OCI-LY1 (cell line): ENCODE data around the gene ZNF362.

Source experiments
- H2AFZ ChIP-seq: fragments of 200-600 bp; sonication (generic), shearing (Covaris generic); 2 replicates; pipeline ENCODE4 v1.6.0; 2014; ENCODE audit warnings: antibody characterized with exemption, mild to moderate bottlenecking, low read length
- H3F3A ChIP-seq: fragments of 200-600 bp; sonication (generic), shearing (Covaris generic); 2 replicates; pipeline ENCODE4 v1.6.0; 2014; ENCODE audit warnings: mild to moderate bottlenecking, antibody characterized with exemption, low read length, moderate library complexity; ENCODE audit not compliant: insufficient read depth
- H3K27ac ChIP-seq: fragments of 200-600 bp; sonication (generic); 2 replicates; pipeline ENCODE4 v1.5.1; 2014; ENCODE audit warnings: low read length, mixed run types, mild to moderate bottlenecking, low read depth; ENCODE audit not compliant: poor library complexity, severe bottlenecking
- H3K27me3 ChIP-seq: fragments of 200-600 bp; sonication (generic); 2 replicates; pipeline ENCODE4 v1.6.0; 2014; ENCODE audit warnings: antibody characterized with exemption, mild to moderate bottlenecking, low read length, moderate library complexity; ENCODE audit not compliant: insufficient read depth
- H3K36me3 ChIP-seq: fragments of 200-600 bp; sonication (generic); 2 replicates; pipeline ENCODE4 v1.6.1; 2014; ENCODE audit warnings: mild to moderate bottlenecking, antibody characterized with exemption, low read length, moderate library complexity, mixed read lengths; ENCODE audit not compliant: insufficient read depth
- H3K4me1 ChIP-seq: fragments of 200-600 bp; sonication (generic); 2 replicates; pipeline ENCODE4 v1.5.1; 2014; ENCODE audit warnings: mild to moderate bottlenecking, low read length, moderate library complexity; ENCODE audit not compliant: insufficient read depth, severe bottlenecking
- H3K4me2 ChIP-seq: fragments of 200-600 bp; sonication (generic), shearing (Covaris generic); 2 replicates; pipeline ENCODE4 v1.6.1; 2014; ENCODE audit warnings: low read length
- H3K4me3 ChIP-seq: fragments of 200-600 bp; sonication (generic); 2 replicates; pipeline ENCODE4 v1.5.1; 2014; ENCODE audit warnings: low read length, low read depth, mild to moderate bottlenecking, mixed read lengths; ENCODE audit not compliant: poor library complexity, severe bottlenecking
- H3K79me2 ChIP-seq: fragments of 200-600 bp; shearing (Covaris generic); 2 replicates; pipeline ENCODE4 v1.6.1; 2016; ENCODE audit warnings: mixed run types, low read length, mixed read lengths; ENCODE audit not compliant: insufficient read depth
- H3K9ac ChIP-seq: fragments of 200-600 bp; sonication (generic), shearing (Covaris generic); 2 replicates; pipeline ENCODE4 v1.6.1; 2014; ENCODE audit warnings: mild to moderate bottlenecking, low read length, mixed read lengths
- H3K9me2 ChIP-seq: fragments of 200-600 bp; sonication (generic), shearing (Covaris generic); 2 replicates; pipeline ENCODE4 v1.6.1; 2014; ENCODE audit warnings: low read depth, mild to moderate bottlenecking, low read length, mixed read lengths
- H3K9me3 ChIP-seq: fragments of 200-600 bp; shearing (Covaris generic); 2 replicates; pipeline ENCODE4 v1.6.1; 2014; ENCODE audit warnings: low read length, mixed read lengths
- H4K20me1 ChIP-seq: fragments of 200-600 bp; sonication (generic), shearing (Covaris generic); 2 replicates; pipeline ENCODE4 v1.6.0; 2016; ENCODE audit warnings: mild to moderate bottlenecking, low read length; ENCODE audit not compliant: insufficient read depth
- CTCF ChIP-seq: fragments of 200-600 bp; sonication (generic), shearing (Covaris generic); IDR thresholded peaks from 2 replicates; pipeline ENCODE4 v1.5.1; 2017; ENCODE audit warnings: mild to moderate bottlenecking, antibody characterized with exemption, low read length, moderate library complexity, mixed read lengths
- EZH2 ChIP-seq: fragments of 200-600 bp; sonication (generic), shearing (Covaris generic); IDR thresholded peaks from 2 replicates; pipeline ENCODE4 v1.8.0; 2017; ENCODE audit warnings: borderline replicate concordance, mixed run types, mild to moderate bottlenecking, antibody characterized with exemption, low read length, moderate library complexity, mixed read lengths

ZNF362 gene

GRCh38 chr1:33292726-33293340 is 36.5 kb downstream of the ZNF362 start:
- H3K9me2 ChIP-seq: no peaks in the 10 kb centered on the region
- H3K9me3 ChIP-seq: no peaks in the 10 kb centered on the region
- no peak overlapping the region for H3K4me3 ChIP-seq
- H3K79me2 ChIP-seq: no peaks in the 10 kb centered on the region
- no peaks in the 10 kb centered on the region for H3K36me3 ChIP-seq
- H3K4me1 ChIP-seq: no peaks in the 10 kb centered on the region
- no peak overlapping the region for H3K9ac ChIP-seq
- H3K27me3 ChIP-seq: peaks cover 5% of the 10 kb centered on the region; the same call in 1 of the 2 replicates
- H3F3A ChIP-seq: no peaks in the 10 kb centered on the region
- H2AFZ ChIP-seq: no peak overlapping the region
- H3K4me2 ChIP-seq: no peak overlapping the region
- TF ChIP-seq CTCF: no peak
- TF ChIP-seq EZH2: no peak
- no peak overlapping the region for H3K27ac ChIP-seq
- no peaks in the 10 kb centered on the region for H4K20me1 ChIP-seq

GRCh38 chr1:33294071-33295010 is 38.0 kb downstream of the ZNF362 start:
- Histone ChIP-seq H3K9me2 (no peaks in the 10 kb centered on the region), H3K9ac (no peak overlapping the region), H3K9me3 (no peaks in the 10 kb centered on the region), H3K27me3 (peaks cover under 1% of the 10 kb centered on the region; the same call in 1 of the 2 replicates), H3K4me2 (no peak overlapping the region), H3K36me3 (no peaks in the 10 kb centered on the region), H3K27ac (no peak overlapping the region), H3K4me3 (no peak overlapping the region), H4K20me1 (no peaks in the 10 kb centered on the region), H2AFZ (no peak overlapping the region), H3K4me1 (no peaks in the 10 kb centered on the region), H3F3A (no peaks in the 10 kb centered on the region), H3K79me2 (no peaks in the 10 kb centered on the region)
- TF ChIP-seq CTCF: no peak
- TF ChIP-seq EZH2: no peak

- Histone ChIP-seq H3K27ac (no peak overlapping the region), H2AFZ (no peak overlapping the region), H4K20me1 (no peaks in the 10 kb centered on the region), H3K4me1 (no peaks in the 10 kb centered on the region), H3K4me2 (no peak overlapping the region), H3K36me3 (no peaks in the 10 kb centered on the region), H3K9me2 (no peaks in the 10 kb centered on the region), H3K9ac (no peak overlapping the region), H3K9me3 (no peaks in the 10 kb centered on the region), H3K79me2 (no peaks in the 10 kb centered on the region), H3K4me3 (no peak overlapping the region), H3F3A (no peaks in the 10 kb centered on the region), H3K27me3 (no peaks in the 10 kb centered on the region)
- TF ChIP-seq EZH2: no peak
- no peak for TF ChIP-seq CTCF
These were observed 38.7 kb downstream of the ZNF362 start for GRCh38 chr1:33295023-33295422.
